HG03135 (cell line): Measurements from ENCODE around the gene EFS.

Source experiments
- ATAC-seq: cut with Tn5 transposase; IDR thresholded peaks from one replicate; pipeline ENCODE4 v1.9.1; 2021; ENCODE audit warnings: mild to moderate bottlenecking, moderate library complexity; ENCODE audit not compliant: unreplicated experiment

Gene EFS

GRCh38 chr14:23359722-23360447 is 5.1 kb downstream of the EFS start:
- ATAC-seq: no peak

GRCh38 chr14:23359167-23359626 is 5.8 kb downstream of the EFS start:
- no peak for ATAC-seq

- no peak for ATAC-seq
These were observed 6.3 kb downstream of the EFS start for GRCh38 chr14:23358553-23359166.

GRCh38 chr14:23358042-23358441 is 6.9 kb downstream of the EFS start:
- no peak for ATAC-seq

GRCh38 chr14:23357261-23357660 is 7.7 kb downstream of the EFS start:
- ATAC-seq: no peak

GRCh38 chr14:23356662-23357061 is 8.3 kb downstream of the EFS start:
- ATAC-seq: no peak

GRCh38 chr14:23355871-23356435 is 9.0 kb downstream of the EFS start:
- ATAC-seq: no peak

- no peak for ATAC-seq
These were observed 10.0 kb downstream of the EFS start for GRCh38 chr14:23354990-23355389.

GRCh38 chr14:23353433-23353780 is 11.6 kb downstream of the EFS start:
- no peak for ATAC-seq

- ATAC-seq: no peak
These were observed 12.2 kb downstream of the EFS start, which contains the start of gene SLC22A17 for GRCh38 chr14:23352506-23353432. TSS of gene SLC22A17 (minus strand) at chr14:23352887.

GRCh38 chr14:23351681-23352505 is 13.1 kb downstream of the EFS start:
- ATAC-seq: no peak

- ATAC-seq: no peak
These were observed 15.7 kb downstream of the EFS start for GRCh38 chr14:23349156-23349845.

- no peak for ATAC-seq
These were observed 16.7 kb downstream of the EFS start for GRCh38 chr14:23348297-23348655.

- no peak for ATAC-seq
These were observed 17.3 kb downstream of the EFS start for GRCh38 chr14:23347406-23348296.

- ATAC-seq: no peak
These were observed 18.1 kb downstream of the EFS start for GRCh38 chr14:23346693-23347405.

- no peak for ATAC-seq
These were observed 18.8 kb downstream of the EFS start for GRCh38 chr14:23345987-23346692.

GRCh38 chr14:23344481-23344880 is 20.5 kb downstream of the EFS start:
- no peak for ATAC-seq
